ACHN (cell line): ENCODE data around the gene NUDT3.

Experiments
- DNase-seq: peaks from one replicate; pipeline ENCODE4 v3.0.0-alpha.2; 2015
- in situ Hi-C: cut with HindIII; loops from 2 replicates; pipeline ENCODE4 v1.10.0; 2017; ENCODE audit warnings: low sequenced_read_pairs, low pct_ligation_motif_present, low pct_unique_long_range_greater_than_20kb

Gene NUDT3

GRCh38 chr6:34315780-34316179, 76.7 kb downstream of the NUDT3 start:
- in situ Hi-C loops = no loop called here
- no peak for DNase-seq

GRCh38 chr6:34315256-34315655, 77.2 kb downstream of the NUDT3 start:
- in situ Hi-C loops = no loop called here
- DNase-seq = no peak

- no peak for DNase-seq
- in situ Hi-C loops = no loop called here
These were observed 80.2 kb downstream of the NUDT3 start for GRCh38 chr6:34312259-34312658.

- no peak for DNase-seq
- in situ Hi-C loops = no loop called here
These were observed 81.7 kb downstream of the NUDT3 start for GRCh38 chr6:34310817-34311216.

GRCh38 chr6:34308483-34308882, 84.0 kb downstream of the NUDT3 start:
- in situ Hi-C loops = no loop called here
- DNase-seq = no peak

- in situ Hi-C loops = no loop called here
- no peak for DNase-seq
These were observed 86.3 kb downstream of the NUDT3 start for GRCh38 chr6:34305982-34306708.

GRCh38 chr6:34305497-34305896, 87.0 kb downstream of the NUDT3 start:
- in situ Hi-C loops = no loop called here
- no peak for DNase-seq

GRCh38 chr6:34304164-34304563, 88.3 kb downstream of the NUDT3 start:
- DNase-seq = no peak
- in situ Hi-C loops = no loop called here

- in situ Hi-C loops = no loop called here
These were observed 89.5 kb downstream of the NUDT3 start for GRCh38 chr6:34302929-34303328.

GRCh38 chr6:34301408-34301807, 91.1 kb downstream of the NUDT3 start:
- DNase-seq = no peak
- in situ Hi-C loops = no loop called here

More at GRCh38 chr6:34302929-34303328, 89.5 kb downstream of the NUDT3 start:
- no peak for DNase-seq

- in situ Hi-C loops = no loop called here
- no peak for DNase-seq
These were observed 92.1 kb downstream of the NUDT3 start for GRCh38 chr6:34300332-34300751.

GRCh38 chr6:34298941-34299340, 93.5 kb downstream of the NUDT3 start:
- no peak for DNase-seq

GRCh38 chr6:34295721-34296120, 96.7 kb downstream of the NUDT3 start:
- peak; percentile 68 for DNase-seq
- in situ Hi-C loops = no loop called here

More at GRCh38 chr6:34298941-34299340, 93.5 kb downstream of the NUDT3 start:
- in situ Hi-C loops = no loop called here

- DNase-seq = no peak
- in situ Hi-C loops = no loop called here
These were observed 99.5 kb downstream of the NUDT3 start for GRCh38 chr6:34292954-34293353.

- in situ Hi-C loops = no loop called here
- no peak for DNase-seq
These were observed 103.3 kb downstream of the NUDT3 start for GRCh38 chr6:34289137-34289536.

- no peak for DNase-seq
- in situ Hi-C loops = no loop called here
These were observed 103.9 kb downstream of the NUDT3 start for GRCh38 chr6:34288581-34288980.

GRCh38 chr6:34285448-34286164, 106.9 kb downstream of the NUDT3 start:
- in situ Hi-C loops = no loop called here
- no peak for DNase-seq

- no peak for DNase-seq
- in situ Hi-C loops = no loop called here
These were observed 107.7 kb downstream of the NUDT3 start for GRCh38 chr6:34284563-34285447.

- no peak for DNase-seq
- in situ Hi-C loops = no loop called here
These were observed 110.7 kb downstream of the NUDT3 start for GRCh38 chr6:34281702-34282334.
